Measurements from ENCODE around the gene TGFBR1.

The TGFBR1 gene

GRCh38 chr9:99144966-99145365, 40.1 kb downstream of the TGFBR1 start:
- WGBS, 2 experiments: 82 to 83% methylated on average over 4 of the region's 4 CpGs

DNA sequence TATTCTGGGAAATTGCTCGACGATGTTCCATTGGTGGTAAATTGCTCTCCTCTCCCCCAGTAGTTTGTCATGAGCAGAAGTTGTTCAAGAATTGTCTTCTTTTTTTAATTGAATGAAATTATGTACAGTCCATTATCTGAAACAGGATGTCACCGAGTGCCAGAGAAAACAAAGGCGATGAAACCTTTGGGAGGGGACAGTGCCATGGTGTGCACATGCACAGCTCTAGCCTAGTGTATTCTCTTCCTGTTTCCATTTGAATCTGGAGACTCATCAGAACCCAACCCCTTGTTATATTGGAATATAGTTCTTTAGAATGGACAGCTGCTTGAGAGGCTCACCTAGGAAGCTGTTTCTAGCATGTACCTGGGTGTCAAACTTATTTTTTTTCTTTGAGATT, 41.7 kb downstream of the TGFBR1 start:
- Histone ChIP-seq H3K27me3 (ENCODE audit: control insufficient read depth, insufficient read depth, low read length, poor library complexity, severe bottlenecking) (no peaks in the 10 kb centered on the region), H3K4me1 (ENCODE audit: control insufficient read depth, insufficient read depth, low read length) (no peaks in the 10 kb centered on the region), H3K4me3 (ENCODE audit: insufficient read depth, low read depth, low read length) (no peak overlapping the region), H3K27ac (ENCODE audit: insufficient read depth, low read depth, low read length, poor library complexity, severe bottlenecking) (no peak overlapping the region), H3K36me3 (ENCODE audit: control insufficient read depth, insufficient read depth, low read length) (peaks cover 40% of the 10 kb centered on the region), H3K9me3 (ENCODE audit: control insufficient read depth, low read length) (no peaks in the 10 kb centered on the region)
- WGBS, 2 experiments: 95 to 99% methylated on average over 4 of the region's 4 CpGs

More at GRCh38 chr9:99144966-99145365, 40.1 kb downstream of the TGFBR1 start:
- Histone ChIP-seq H3K27ac (ENCODE audit: insufficient read depth, low read depth, low read length, poor library complexity, severe bottlenecking) (no peak overlapping the region), H3K4me3 (ENCODE audit: insufficient read depth, low read depth, low read length) (no peak overlapping the region), H3K9me3 (ENCODE audit: control insufficient read depth, low read length) (no peaks in the 10 kb centered on the region), H3K4me1 (ENCODE audit: control insufficient read depth, insufficient read depth, low read length) (no peaks in the 10 kb centered on the region), H3K36me3 (ENCODE audit: control insufficient read depth, insufficient read depth, low read length) (peaks cover 40% of the 10 kb centered on the region), H3K27me3 (ENCODE audit: control insufficient read depth, insufficient read depth, low read length, poor library complexity, severe bottlenecking) (no peaks in the 10 kb centered on the region)

DNA sequence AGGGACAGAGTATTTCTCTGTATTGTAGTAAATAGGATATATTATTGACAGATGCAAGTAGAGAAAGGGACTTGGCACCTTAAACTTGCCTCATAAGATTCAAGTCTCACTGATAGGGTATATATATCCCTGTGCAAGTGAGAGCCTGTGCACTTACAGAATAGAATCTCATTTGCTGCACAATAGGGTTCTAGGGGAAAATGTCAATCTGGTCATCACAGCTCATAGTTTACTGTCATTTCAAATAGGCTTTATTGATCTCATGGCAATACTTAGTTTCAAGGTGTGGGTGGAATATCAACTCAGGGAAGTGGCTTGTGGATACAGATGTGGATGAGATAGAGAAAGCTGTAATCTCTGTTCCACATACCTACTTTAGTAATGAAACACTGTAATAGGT, 42.3 kb downstream of the TGFBR1 start:
- Histone ChIP-seq H3K27ac (ENCODE audit: insufficient read depth, low read depth, low read length, poor library complexity, severe bottlenecking) (no peak overlapping the region), H3K4me3 (ENCODE audit: insufficient read depth, low read depth, low read length) (no peak overlapping the region), H3K36me3 (ENCODE audit: control insufficient read depth, insufficient read depth, low read length) (peaks cover 41% of the 10 kb centered on the region), H3K9me3 (ENCODE audit: control insufficient read depth, low read length) (no peaks in the 10 kb centered on the region), H3K27me3 (ENCODE audit: control insufficient read depth, insufficient read depth, low read length, poor library complexity, severe bottlenecking) (no peaks in the 10 kb centered on the region), H3K4me1 (ENCODE audit: control insufficient read depth, insufficient read depth, low read length) (no peaks in the 10 kb centered on the region)

GRCh38 chr9:99150451-99151171, 45.7 kb downstream of the TGFBR1 start:
- Histone ChIP-seq H3K9me3 (ENCODE audit: control insufficient read depth, low read length) (no peaks in the 10 kb centered on the region), H3K27ac (ENCODE audit: insufficient read depth, low read depth, low read length, poor library complexity, severe bottlenecking) (no peak overlapping the region), H3K36me3 (ENCODE audit: control insufficient read depth, insufficient read depth, low read length) (peaks cover 20% of the 10 kb centered on the region), H3K4me1 (ENCODE audit: control insufficient read depth, insufficient read depth, low read length) (no peaks in the 10 kb centered on the region), H3K4me3 (ENCODE audit: insufficient read depth, low read depth, low read length) (no peak overlapping the region), H3K27me3 (ENCODE audit: control insufficient read depth, insufficient read depth, low read length, poor library complexity, severe bottlenecking) (no peaks in the 10 kb centered on the region)
- WGBS, 2 experiments: 96 to 98% methylated on average over 7 to 8 of the region's 8 CpGs

- H3K4me1 ChIP-seq (ENCODE audit: control insufficient read depth, insufficient read depth, low read length): no peaks in the 10 kb centered on the region
- no peaks in the 10 kb centered on the region for H3K9me3 ChIP-seq (ENCODE audit: control insufficient read depth, low read length)
- no peak overlapping the region for H3K27ac ChIP-seq (ENCODE audit: insufficient read depth, low read depth, low read length, poor library complexity, severe bottlenecking)
- H3K27me3 ChIP-seq (ENCODE audit: control insufficient read depth, insufficient read depth, low read length, poor library complexity, severe bottlenecking): no peaks in the 10 kb centered on the region
- H3K36me3 ChIP-seq (ENCODE audit: control insufficient read depth, insufficient read depth, low read length): peaks cover 6% of the 10 kb centered on the region
- no peak overlapping the region for H3K4me3 ChIP-seq (ENCODE audit: insufficient read depth, low read depth, low read length)
- WGBS, 2 experiments: 89 to 90% methylated on average over 3 of the region's 3 CpGs
These were observed 49.4 kb downstream of the TGFBR1 start for GRCh38 chr9:99154356-99154755.

DNA sequence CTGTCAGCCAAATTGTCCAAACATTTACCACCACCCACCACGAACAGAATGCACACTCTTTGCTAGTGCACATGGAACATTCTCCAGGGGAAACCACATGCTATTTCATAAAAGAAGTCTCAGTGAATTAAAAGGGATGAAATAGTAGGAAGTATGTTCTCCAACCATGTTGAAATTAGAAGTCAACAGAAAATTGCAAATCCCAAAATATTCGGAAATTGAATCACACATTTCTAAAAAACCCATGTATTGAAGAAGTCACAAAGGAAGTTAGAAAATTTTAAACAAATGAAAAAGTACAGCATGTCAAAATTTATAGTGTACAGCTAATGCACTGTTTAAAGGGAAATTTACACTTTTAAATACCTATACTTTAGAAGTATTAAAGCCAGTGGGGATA, 50.8 kb downstream of the TGFBR1 start:
- 67 to 83% methylated on average over 1 of the region's 2 CpGs for WGBS, 2 experiments
- H3K36me3 ChIP-seq (ENCODE audit: control insufficient read depth, insufficient read depth, low read length): peaks cover 6% of the 10 kb centered on the region
- no peaks in the 10 kb centered on the region for H3K9me3 ChIP-seq (ENCODE audit: control insufficient read depth, low read length)
- no peaks in the 10 kb centered on the region for H3K4me1 ChIP-seq (ENCODE audit: control insufficient read depth, insufficient read depth, low read length)
- H3K27me3 ChIP-seq (ENCODE audit: control insufficient read depth, insufficient read depth, low read length, poor library complexity, severe bottlenecking): no peaks in the 10 kb centered on the region
- H3K4me3 ChIP-seq (ENCODE audit: insufficient read depth, low read depth, low read length): no peak overlapping the region
- H3K27ac ChIP-seq (ENCODE audit: insufficient read depth, low read depth, low read length, poor library complexity, severe bottlenecking): no peak overlapping the region

GRCh38 chr9:99158629-99159028, 53.7 kb downstream of the TGFBR1 start:
- H3K4me1 ChIP-seq (ENCODE audit: control insufficient read depth, insufficient read depth, low read length): no peaks in the 10 kb centered on the region
- H3K4me3 ChIP-seq (ENCODE audit: insufficient read depth, low read depth, low read length): no peak overlapping the region
- H3K27ac ChIP-seq (ENCODE audit: insufficient read depth, low read depth, low read length, poor library complexity, severe bottlenecking): no peak overlapping the region
- no peaks in the 10 kb centered on the region for H3K36me3 ChIP-seq (ENCODE audit: control insufficient read depth, insufficient read depth, low read length)
- no peaks in the 10 kb centered on the region for H3K27me3 ChIP-seq (ENCODE audit: control insufficient read depth, insufficient read depth, low read length, poor library complexity, severe bottlenecking)
- H3K9me3 ChIP-seq (ENCODE audit: control insufficient read depth, low read length): no peaks in the 10 kb centered on the region
- WGBS, 2 experiments: 92 to 94% methylated on average over 4 of the region's 4 CpGs

DNA sequence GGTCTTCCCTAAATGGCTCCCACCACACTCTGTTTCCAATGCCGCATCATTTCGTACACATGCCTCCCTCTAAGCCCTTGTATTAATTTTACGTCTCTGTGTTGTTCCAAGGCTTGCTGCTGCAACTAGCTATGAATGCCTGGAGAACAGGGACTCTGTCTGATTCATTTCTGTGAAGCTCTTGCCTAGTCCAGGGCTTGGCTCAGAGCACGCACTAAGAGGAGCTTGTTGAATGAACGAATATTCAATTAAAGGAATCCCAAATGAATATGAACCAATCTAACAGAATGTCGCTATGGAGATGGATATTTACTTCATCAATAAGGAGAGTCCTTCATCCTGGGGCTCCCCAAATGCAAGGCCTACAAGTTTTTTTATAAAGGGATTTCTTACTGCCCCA, 55.3 kb downstream of the TGFBR1 start:
- WGBS, 2 experiments: 93 to 95% methylated on average over 6 of the region's 6 CpGs

GRCh38 chr9:99162759-99163364, 57.9 kb downstream of the TGFBR1 start:
- Histone ChIP-seq H3K9me3 (ENCODE audit: control insufficient read depth, low read length) (no peaks in the 10 kb centered on the region), H3K4me1 (ENCODE audit: control insufficient read depth, insufficient read depth, low read length) (peaks cover 4% of the 10 kb centered on the region), H3K36me3 (ENCODE audit: control insufficient read depth, insufficient read depth, low read length) (no peaks in the 10 kb centered on the region), H3K27me3 (ENCODE audit: control insufficient read depth, insufficient read depth, low read length, poor library complexity, severe bottlenecking) (no peaks in the 10 kb centered on the region), H3K4me3 (ENCODE audit: insufficient read depth, low read depth, low read length) (no peak overlapping the region), H3K27ac (ENCODE audit: insufficient read depth, low read depth, low read length, poor library complexity, severe bottlenecking) (no peak overlapping the region)
- WGBS, 2 experiments: 0 to 5% methylated on average over 1 to 2 of the region's 3 CpGs

More for the DNA sequence above, 55.3 kb downstream of the TGFBR1 start:
- Histone ChIP-seq H3K4me1 (ENCODE audit: control insufficient read depth, insufficient read depth, low read length) (no peaks in the 10 kb centered on the region), H3K4me3 (ENCODE audit: insufficient read depth, low read depth, low read length) (no peak overlapping the region), H3K27me3 (ENCODE audit: control insufficient read depth, insufficient read depth, low read length, poor library complexity, severe bottlenecking) (no peaks in the 10 kb centered on the region), H3K9me3 (ENCODE audit: control insufficient read depth, low read length) (no peaks in the 10 kb centered on the region), H3K36me3 (ENCODE audit: control insufficient read depth, insufficient read depth, low read length) (no peaks in the 10 kb centered on the region), H3K27ac (ENCODE audit: insufficient read depth, low read depth, low read length, poor library complexity, severe bottlenecking) (no peak overlapping the region)

DNA sequence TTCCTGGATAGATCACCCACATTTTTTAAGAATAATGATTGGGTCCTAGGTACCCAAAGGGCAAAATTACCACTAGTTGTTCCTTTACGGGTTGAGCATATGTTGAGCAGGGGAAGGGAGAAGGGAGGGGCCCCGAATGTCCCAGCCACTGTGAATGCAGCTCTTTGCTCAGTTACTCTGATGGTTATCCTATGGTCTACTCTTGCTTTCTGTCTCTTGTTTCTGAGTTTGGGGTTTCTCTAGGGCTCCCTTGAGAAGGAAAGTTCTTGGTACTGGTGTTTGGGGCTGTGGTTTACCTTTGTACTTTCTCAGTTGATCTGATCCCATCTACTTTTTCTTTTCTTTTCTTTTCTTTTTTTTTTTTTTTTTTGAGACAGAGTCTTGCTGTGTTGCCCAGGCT, 61.2 kb downstream of the TGFBR1 start:
- H3K36me3 ChIP-seq (ENCODE audit: control insufficient read depth, insufficient read depth, low read length): no peaks in the 10 kb centered on the region
- H3K4me1 ChIP-seq (ENCODE audit: control insufficient read depth, insufficient read depth, low read length): peaks cover 36% of the 10 kb centered on the region
- WGBS, 2 experiments: 94 to 97% methylated on average over 2 of the region's 2 CpGs
- no peak overlapping the region for H3K4me3 ChIP-seq (ENCODE audit: insufficient read depth, low read depth, low read length)
- H3K9me3 ChIP-seq (ENCODE audit: control insufficient read depth, low read length): no peaks in the 10 kb centered on the region
- no peak overlapping the region for H3K27ac ChIP-seq (ENCODE audit: insufficient read depth, low read depth, low read length, poor library complexity, severe bottlenecking)
- H3K27me3 ChIP-seq (ENCODE audit: control insufficient read depth, insufficient read depth, low read length, poor library complexity, severe bottlenecking): no peaks in the 10 kb centered on the region
